ENCODE results near the gene COL15A1.
"Not testable (repeated sequence)": the region's sequence is repeated elsewhere in the genome, so short reads cannot be mapped to it uniquely, and the experiment has no call there.

The COL15A1 gene

GRCh38 chr9:99004717-99005460 is 61.2 kb downstream of the COL15A1 start:
- no peak for FAIRE-seq
- DNase-seq (ENCODE audit: insufficient read length, low spot score): no peak

DNA sequence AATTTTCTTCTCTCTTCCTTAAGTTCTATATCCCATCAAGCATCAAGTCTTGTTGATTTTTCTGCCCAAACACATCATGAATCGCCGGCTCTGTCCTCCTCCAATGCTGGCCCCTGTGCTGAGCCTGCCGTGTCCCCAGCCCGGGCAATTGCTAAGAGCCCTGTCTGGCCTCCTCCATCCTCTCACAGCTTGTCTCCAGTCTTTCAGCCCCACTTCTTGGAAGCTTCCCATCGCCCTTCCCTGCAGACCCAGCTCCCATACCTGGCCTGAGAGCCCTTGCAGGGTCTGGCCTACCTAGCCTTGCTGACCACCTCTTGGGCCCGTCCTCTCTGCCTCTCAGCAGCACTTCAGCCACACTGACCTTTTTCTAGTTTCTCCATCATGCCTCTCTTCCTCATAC is 61.9 kb downstream of the COL15A1 start:
- DNase-seq (ENCODE audit: insufficient read length, low spot score) (no peak), FAIRE-seq (no peak)

- DNase-seq (ENCODE audit: insufficient read length, low spot score) (no peak), FAIRE-seq (peak; percentile 35)
Measured at GRCh38 chr9:99006511-99006910, 62.8 kb downstream of the COL15A1 start.

DNA sequence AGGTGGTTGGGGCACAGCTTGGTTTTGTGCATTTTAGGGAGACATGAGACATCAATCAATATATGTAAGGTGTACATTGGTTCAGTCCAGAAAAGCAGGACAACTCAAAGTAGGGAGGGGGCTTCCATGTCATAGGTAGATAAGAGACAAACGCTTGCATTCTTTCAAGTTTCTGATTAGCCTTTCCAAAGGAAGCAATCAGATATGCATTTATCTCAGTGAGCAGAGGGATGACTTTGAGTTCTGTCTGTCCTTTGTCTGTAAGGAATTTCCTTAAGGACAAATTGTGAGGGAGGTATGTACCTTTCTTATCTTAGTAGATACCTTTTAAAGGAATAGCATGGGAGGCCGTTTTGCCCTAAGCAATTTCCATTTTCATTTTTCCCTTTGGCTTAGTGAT is 63.3 kb downstream of the COL15A1 start:
- DNase-seq (ENCODE audit: insufficient read length, low spot score) (no peak), FAIRE-seq (no peak)

GRCh38 chr9:99008203-99008602 is 64.5 kb downstream of the COL15A1 start:
- DNase-seq (ENCODE audit: insufficient read length, low spot score): no peak
- FAIRE-seq: no peak

GRCh38 chr9:99010393-99010792 is 66.7 kb downstream of the COL15A1 start:
- DNase-seq (ENCODE audit: insufficient read length, low spot score); FAIRE-seq: not testable (repeated sequence)

DNA sequence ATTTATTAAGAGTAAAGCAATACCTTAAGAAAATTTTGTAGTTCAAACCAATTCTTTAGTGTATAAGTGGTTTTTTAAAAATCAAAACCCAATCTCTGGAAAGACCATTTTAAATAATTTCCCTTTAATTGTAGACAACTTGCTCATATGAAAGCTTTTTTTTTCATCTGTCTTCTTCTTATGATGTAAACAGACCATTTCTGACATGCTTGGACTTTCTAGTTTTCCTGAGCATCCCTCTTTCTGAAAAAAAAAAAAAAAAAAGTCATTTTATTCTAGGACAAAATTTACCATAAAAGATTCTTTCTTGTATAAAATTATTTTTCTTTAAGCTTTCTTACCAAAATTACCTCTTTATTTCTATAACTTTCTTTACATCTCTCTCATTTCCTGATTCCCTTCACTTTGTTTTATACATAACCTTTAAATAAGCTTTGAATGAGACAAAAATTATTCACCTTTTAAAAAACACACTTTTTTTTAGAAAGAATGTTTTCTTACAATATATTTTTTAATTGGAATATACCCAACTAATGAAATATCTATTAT is 67.5 kb downstream of the COL15A1 start:
- FAIRE-seq: no peak
- no peak for DNase-seq (ENCODE audit: insufficient read length, low spot score)

GRCh38 chr9:99012957-99013512 is 69.3 kb downstream of the COL15A1 start:
- FAIRE-seq (no peak), DNase-seq (ENCODE audit: insufficient read length, low spot score) (no peak)

DNA sequence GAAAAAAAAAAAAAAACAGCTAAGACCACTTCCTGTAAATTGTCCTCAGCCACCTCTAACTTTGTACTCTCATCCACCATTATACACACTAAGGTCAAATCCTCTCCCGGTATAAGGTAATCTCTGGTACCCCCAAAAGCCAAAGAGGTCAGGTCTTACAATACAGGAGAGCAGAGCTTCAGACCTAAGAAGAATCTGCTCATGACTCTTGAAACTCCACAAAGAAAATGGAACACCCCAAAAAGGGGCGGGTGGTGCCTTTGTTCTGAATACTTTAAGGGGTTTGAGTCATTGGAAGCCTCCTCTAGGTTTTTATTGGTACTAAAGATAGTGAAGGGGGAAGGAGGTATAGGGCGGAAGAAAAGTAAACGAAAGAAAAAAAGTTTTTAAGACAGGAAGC is 69.8 kb downstream of the COL15A1 start:
- DNase-seq (ENCODE audit: insufficient read length, low spot score) (no peak), FAIRE-seq (no peak)

- DNase-seq (ENCODE audit: insufficient read length, low spot score): no peak
- no peak for FAIRE-seq
Measured at GRCh38 chr9:99015448-99015847, 71.7 kb downstream of the COL15A1 start.

DNA sequence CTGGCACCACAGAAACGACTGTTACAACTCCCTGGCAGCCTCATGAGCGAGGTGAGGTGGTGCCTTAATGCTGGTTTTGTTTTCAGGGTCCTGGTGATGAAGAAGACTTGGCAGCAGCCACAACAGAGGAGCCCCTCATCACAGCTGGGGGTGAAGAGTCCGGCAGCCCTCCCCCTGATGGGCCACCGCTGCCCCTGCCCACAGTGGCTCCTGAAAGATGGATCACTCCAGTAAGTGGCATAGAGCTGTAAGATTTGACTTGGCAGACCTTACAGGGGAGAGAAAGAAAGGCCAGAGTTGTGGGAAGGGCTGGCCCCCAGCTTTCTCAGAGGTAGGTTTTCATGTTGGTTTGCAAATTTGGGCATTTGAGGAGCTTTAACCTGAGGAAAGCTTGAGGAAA is 72.2 kb downstream of the COL15A1 start:
- FAIRE-seq (no peak), DNase-seq (ENCODE audit: insufficient read length, low spot score) (no peak)

DNA sequence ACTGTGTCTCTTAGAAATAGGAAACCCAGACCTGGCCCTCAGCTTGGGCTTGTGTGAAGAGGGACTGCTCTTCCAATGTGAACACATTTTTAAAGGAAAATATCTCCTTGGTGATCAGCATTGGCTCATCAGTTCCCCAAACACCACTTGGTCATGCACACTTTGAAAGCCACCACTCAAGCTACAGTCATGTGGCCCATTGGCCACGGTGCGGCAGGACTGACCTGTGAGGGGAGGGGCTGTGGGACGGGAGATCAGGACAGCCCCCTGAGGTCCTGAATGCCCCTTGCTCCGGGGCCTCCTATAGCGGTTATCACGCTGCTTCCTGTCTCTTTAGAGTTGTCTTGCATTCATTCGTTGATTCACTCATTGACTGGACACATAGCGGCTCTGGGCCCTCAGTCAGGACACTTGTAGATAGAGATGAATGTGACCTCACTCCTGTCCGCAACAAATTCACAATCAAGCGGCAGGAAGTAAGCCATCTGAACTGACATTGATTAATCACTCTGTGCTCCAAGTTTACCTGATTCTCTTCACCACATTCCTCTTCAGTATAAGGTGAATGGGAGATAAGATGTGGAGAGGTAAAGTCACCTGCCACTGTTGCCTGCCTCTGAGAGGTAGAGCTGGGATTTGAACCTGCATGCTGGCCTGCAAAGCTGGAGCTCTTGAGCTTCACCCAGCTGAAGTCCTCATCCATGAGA is 73.1 kb downstream of the COL15A1 start:
- FAIRE-seq: no peak
- DNase-seq (ENCODE audit: insufficient read length, low spot score): no peak

GRCh38 chr9:99018653-99019052 is 74.9 kb downstream of the COL15A1 start:
- FAIRE-seq (no peak), DNase-seq (ENCODE audit: insufficient read length, low spot score) (no peak)

GRCh38 chr9:99019510-99020331 is 76.0 kb downstream of the COL15A1 start:
- DNase-seq (ENCODE audit: insufficient read length, low spot score) (no peak), FAIRE-seq (no peak)

DNA sequence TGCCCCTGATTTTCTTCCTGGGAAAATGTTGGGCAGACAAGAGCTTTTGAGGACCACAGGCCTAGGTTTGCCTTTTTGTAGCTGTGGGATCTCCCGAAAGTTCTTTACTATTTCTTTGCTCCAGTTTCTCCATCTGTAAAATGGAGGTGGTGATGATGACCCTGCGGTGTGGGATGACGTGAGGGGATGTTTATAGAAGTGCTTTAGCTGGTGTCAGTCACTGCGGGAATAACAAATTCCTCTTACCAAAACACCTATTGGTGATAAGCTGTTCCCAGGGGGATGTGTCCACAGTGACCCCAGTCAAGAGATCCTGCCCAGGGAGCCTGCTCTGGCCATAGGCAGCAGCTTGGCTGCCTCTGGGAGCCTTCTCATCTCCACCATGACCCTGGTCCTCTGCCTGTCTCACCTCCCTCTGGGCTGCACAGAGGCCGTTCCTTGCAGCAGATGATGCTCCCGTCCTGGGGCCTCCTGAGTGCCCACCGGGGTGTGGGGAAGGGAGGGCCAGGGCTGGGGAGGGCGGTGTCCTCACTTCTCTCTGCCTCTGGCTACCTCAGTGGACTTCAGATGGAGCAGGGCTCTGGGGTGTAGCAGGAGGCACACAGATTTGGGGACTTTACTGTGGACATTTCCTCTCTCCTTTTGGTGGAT is 77.2 kb downstream of the COL15A1 start:
- DNase-seq (ENCODE audit: insufficient read length, low spot score): no peak
- FAIRE-seq: no peak

DNA sequence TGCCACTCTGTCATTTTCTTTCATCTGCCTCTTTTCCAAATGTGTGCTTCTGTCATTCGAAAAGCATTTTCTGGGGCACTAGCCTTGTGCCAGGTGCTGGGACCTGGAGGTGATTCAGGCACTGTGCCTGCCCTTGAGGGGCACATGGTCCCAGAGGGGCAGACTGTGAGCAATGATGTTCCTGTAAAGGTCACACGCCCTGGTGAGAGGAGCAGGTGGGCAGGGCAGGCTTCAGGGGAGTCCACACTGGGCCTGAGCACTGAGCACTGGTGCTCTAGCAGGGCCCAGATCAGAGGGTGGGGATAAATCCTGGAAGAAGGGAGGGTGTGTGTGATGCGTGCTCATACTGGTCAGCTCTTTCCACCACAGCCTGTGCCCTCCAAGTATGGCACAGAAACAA is 77.8 kb downstream of the COL15A1 start:
- no peak for FAIRE-seq
- DNase-seq (ENCODE audit: insufficient read length, low spot score): no peak

GRCh38 chr9:99023231-99023630 is 79.5 kb downstream of the COL15A1 start:
- DNase-seq (ENCODE audit: insufficient read length, low spot score) (no peak), FAIRE-seq (no peak)

- DNase-seq (ENCODE audit: insufficient read length, low spot score): no peak
- no peak for FAIRE-seq
Measured at GRCh38 chr9:99023831-99024230, 80.1 kb downstream of the COL15A1 start.

DNA sequence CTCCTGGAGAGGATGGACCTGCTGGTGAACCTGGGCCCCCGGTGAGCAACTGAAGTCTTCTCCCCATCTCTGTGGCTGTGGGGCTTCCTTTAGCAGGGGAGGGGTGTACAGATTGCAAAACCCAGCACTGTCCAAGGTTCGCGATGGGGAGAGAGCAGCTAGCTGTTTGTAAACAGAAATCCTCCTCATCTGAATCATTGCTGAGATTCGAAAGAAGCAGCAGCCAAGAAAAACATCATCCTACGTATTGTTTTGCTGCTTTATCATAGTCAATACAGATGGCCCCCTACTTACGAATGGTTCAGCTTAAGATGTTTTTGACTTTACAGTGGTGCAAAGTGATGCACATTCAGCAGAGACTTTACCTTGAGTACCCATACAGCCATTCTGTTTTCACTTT is 81.3 kb downstream of the COL15A1 start:
- DNase-seq (ENCODE audit: insufficient read length, low spot score) (no peak), FAIRE-seq (no peak)

DNA sequence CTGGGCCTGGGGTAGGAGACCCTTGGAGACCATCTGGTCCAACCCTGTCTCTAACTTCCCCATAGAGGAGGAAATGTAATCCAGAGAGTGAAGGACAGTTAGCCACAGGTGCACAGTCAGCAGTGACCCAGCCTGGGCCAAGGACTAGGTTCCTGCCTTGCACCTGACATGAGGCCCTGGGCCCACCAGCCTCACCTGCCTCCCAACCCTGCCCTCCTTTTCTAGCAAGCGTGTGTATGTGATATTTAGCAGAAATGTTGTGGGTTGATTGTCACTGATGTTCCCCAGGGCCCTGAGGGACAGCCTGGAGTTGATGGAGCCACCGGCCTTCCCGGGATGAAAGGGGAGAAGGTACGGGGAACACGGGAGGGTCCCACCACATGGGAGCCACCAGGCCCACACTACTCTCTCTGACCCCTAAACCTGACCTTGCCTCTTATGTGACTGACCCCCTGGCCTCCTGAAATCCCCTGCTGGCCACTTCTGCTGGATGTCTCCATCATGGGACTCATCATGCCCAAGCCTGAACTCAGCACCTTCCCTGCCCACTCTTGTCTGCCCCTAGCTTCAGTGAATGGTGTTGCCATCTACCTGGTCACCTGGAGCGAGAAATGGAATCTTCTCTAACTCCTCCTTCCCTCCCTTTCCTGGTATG is 82.0 kb downstream of the COL15A1 start:
- DNase-seq (ENCODE audit: insufficient read length, low spot score) (no peak), FAIRE-seq (no peak)

Measured in GM19239 (cell line).